HTERT RPE-1 (cell line): ENCODE measurements around the gene STX1A.

Experiments
- in situ Hi-C: fragments of 300-500 bp; cut with MboI; formaldehyde crosslinking; loops from 4 replicates; pipeline ENCODE4 v1.14.3; 2020; ENCODE audit warnings: low sequenced_read_pairs

Gene STX1A

DNA sequence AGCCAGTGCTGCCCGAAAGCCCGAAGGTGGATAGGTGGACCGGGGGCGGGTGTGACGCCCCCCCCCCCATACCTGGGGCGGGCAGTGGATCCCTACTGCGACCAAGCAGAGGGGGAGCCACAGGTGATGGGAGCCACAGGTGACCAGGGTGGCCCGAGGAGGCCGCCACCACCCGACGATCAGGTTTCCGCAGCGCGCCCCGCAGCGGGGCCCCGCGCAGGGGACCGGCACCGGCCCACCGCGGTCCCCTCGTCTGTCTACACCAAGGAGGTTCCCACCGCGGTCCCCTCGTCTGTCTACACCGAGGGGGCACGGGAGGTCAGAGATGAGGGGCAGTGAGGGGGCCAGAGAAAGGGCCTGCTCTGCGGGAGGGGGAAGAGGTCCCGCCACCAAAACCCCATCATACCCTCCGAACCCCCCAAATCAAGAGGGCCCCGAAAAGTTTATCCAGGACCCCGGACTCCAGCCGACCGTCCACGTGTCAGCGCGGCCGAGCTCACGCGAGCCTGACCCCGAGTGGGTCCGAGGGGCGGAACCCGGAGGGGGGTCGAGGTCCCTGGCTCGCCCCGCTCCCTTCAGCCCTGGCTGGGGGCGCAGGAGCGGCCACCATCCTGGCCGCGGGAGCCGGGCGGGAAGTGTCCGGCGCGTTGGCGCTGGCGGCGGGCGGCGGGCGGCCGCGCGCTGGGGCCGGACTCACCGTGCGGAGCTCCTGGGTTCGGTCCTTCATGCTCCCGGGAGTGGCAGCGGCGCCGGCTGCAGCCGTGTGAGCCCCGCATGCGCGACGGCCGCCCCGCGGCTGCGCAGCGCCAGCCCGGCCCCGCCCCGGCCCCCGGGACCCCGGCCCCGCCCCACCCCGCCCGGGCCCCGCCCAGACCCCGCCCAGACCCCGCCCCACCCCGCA, at the start of gene STX1A:
Gene STX1A (minus strand): TSS at position 765 of the 901 bp plus-strand sequence. CDS start 38 bp downstream, at position 727.
- in situ Hi-C loops = no loop called here

DNA sequence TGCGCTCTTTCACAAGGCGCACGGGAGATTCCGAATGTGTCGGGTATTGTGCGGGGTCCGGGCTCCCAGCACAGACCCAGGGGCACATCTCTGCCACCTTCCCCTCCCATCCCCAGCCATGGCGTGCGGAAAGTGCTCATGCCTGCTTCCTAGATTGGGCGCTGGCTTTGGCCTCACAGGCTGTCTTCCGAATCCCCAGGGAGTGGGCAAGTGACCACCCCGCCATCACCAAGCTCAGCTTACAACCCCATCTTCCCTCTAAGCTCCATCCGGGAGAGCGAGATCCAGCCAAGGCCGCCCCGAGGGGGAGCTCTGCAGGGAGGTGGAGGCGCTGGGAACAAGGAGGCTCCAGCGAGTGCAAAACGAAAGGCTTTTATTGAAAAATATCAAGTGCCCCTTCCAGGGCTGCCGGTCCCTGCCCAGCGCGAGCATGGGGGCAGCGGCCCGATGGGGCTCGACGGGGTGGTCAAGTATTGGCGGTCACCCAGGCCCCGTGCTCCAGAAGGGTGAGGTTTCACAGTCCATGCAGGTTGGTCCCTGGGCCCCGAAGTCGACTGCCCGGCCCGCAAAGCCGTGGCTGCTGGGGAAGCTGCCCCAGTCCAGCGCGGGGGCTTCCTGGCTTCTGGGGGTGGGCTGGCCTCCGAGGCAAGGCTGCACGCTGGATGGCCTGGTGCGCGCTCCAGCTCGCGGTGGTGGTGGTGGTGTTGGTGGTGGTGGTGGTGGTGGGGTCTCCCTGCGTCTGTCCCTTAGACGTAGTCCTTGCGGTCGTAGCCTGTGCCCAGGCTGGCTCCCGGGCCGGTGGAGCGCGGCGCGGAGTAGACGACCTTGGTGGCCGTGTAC, 49.4 kb upstream of the STX1A start:
- in situ Hi-C loops = no loop called here

- in situ Hi-C loops = no loop called here
These were observed 47.2 kb upstream of the STX1A start for GRCh38 chr7:73766556-73767229.

GRCh38 chr7:73762659-73762999, 43.2 kb upstream of the STX1A start:
- in situ Hi-C loops = no loop called here

GRCh38 chr7:73761854-73762658, 42.6 kb upstream of the STX1A start:
- in situ Hi-C loops = no loop called here

- in situ Hi-C loops = no loop called here
These were observed 39.2 kb upstream of the STX1A start for GRCh38 chr7:73758581-73759138.

- in situ Hi-C loops = no loop called here
These were observed 30.7 kb upstream of the STX1A start for GRCh38 chr7:73749931-73750776.

DNA sequence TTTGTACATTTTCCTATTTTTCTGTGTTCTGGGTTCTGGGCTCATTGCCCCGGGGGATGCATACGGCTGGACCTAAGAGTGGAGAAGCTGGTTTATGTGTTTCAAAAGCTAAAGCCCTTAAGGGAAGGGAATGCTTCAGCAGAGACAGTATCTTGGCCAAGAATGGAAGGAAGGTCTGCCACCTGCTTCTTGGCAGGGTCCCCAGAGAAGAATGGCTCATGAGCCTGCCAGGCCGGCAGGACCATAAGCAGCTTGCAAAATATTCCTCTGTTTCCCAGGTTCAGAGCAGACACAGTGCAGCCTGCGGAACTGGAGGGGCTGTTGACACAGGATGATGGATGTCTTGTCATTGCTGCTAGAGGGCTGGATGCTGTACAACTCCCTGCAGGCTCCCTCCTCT, 26.9 kb upstream of the STX1A start:
- in situ Hi-C loops = no loop called here

GRCh38 chr7:73742753-73743641, 23.5 kb upstream of the STX1A start:
- in situ Hi-C loops = no loop called here

DNA sequence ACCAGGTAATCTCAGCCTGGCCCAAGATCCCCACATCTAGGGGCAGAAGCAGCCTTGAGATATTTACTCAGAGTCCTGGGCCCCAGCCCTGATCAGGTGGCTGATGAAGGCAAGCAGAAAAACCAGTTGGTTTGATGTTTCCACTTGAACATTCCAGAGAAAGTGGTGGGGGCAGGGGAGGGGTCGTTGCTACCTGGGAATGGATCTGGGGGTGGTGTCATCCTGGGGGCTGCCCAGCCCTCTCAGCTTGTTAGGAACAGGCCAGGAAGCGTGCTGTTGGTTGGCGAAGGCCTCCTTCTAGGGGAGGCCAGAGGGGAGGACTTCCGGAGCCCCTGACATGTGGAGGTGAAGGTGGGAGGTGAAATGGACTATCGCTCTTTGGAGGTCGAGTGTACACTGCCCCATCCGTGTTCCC, 22.9 kb upstream of the STX1A start:
- in situ Hi-C loops = no loop called here

GRCh38 chr7:73741600-73741999, 22.1 kb upstream of the STX1A start:
- in situ Hi-C loops = no loop called here

DNA sequence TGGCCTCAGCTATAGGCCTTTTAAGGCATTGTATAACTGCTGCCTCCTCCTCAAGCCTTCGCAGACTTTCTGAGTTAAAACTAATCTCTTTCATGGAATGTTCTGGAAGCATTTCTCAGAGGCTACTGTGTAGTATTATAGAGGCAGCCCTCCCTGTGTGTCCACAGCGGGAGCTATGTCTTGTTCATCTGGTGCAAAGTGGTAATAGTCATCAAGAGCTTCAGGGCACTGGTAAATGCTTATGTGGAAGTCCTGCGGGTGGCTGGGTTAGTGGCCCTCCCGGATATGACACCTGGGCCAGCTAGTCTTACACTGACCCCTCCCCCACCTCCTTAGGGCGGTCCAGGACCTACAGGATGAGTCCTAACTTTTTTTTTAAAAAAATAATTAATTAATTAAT, 21.3 kb upstream of the STX1A start:
- in situ Hi-C loops = no loop called here

GRCh38 chr7:73740212-73740611, 20.7 kb upstream of the STX1A start:
- in situ Hi-C loops = no loop called here

GRCh38 chr7:73739387-73739767, 19.9 kb upstream of the STX1A start:
- in situ Hi-C loops = no loop called here

- in situ Hi-C loops = no loop called here
These were observed 19.3 kb upstream of the STX1A start, which contains the start of gene ABHD11 for GRCh38 chr7:73738612-73739386. Gene ABHD11 (minus strand): TSS chr7:73738802. CDS start chr7:73738770, 32 bp downstream.

DNA sequence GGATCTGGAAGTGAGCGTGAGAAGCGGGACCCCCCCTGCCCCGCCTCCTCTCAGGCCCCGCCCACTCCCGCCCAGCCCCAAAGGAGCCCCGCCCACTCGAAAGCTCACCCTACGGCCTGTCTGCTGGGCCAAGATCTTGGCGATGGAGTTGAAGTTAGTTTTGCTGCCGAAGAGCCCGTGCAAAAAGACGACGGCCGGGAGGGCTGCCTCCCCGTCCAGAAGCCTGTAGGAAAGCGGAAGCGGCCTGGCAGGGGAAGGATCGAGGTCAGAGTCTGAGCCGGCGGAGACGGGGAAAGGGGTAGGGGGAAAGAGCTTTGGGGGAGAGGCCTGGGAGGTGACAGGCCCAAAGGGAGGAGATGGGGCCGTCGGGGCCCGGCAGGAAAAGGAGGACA, 18.7 kb upstream of the STX1A start:
- in situ Hi-C loops = no loop called here

- in situ Hi-C loops = no loop called here
These were observed 18.2 kb upstream of the STX1A start for GRCh38 chr7:73737491-73738219.
